ENCODE results near the gene IL16. TPM values are rescaled to one million over a fixed set of nuclear protein-coding genes. Genes with fewer than 3 reads are reported as not detected.

Gene IL16
- total RNA-seq, 2 experiments from 2014 or later: 76.0 to 81.3 TPM

- BruUV-seq (replicated peaks): no TSS peak
- ChIA-PET POLR2A (interaction anchor here (0.9 to 2.5 kb wide), 9 partner anchors 8 to 30 kb away, joined by 3 to 15 read pairs (median 6); partner anchors contain the start of gene STARD5), CTCF (ENCODE audit: unreplicated experiment) (interaction anchor here (1.2 to 2.6 kb wide), 3 partner anchors 11 to 30 kb away, joined by 3 to 10 read pairs (median 3); no protein-coding TSS in a partner anchor)
- peak overlapping the region; percentile 91 for H3K4me2 ChIP-seq (ENCODE audit: low read length)
- no peaks in the 10 kb centered on the region for H3K9me3 ChIP-seq (ENCODE audit: low read length)
- no peak for DNase-seq (ENCODE audit: low spot score)
- H3K9me2 ChIP-seq (ENCODE audit: insufficient read depth, low read length): no peaks in the 10 kb centered on the region
- intact Hi-C loops (cut with micrococcal nuclease; ENCODE audit: unreplicated experiment): loop anchor here (1.0 to 10.0 kb wide), 3 partner anchors 20 to 748 kb away; partner anchors contain the start of genes MEX3B and STARD5
- peaks cover 73% of the 10 kb centered on the region for H3K4me1 ChIP-seq (ENCODE audit: insufficient read depth, low read length, poor library complexity, severe bottlenecking)
- H4K20me1 ChIP-seq (ENCODE audit: insufficient read depth, low read length): peaks cover 15% of the 10 kb centered on the region; the same call in 1 of the 2 replicates
- TF ChIP-seq EZH2phosphoT487 (IDR thresholded peaks at IDR 0.05; ENCODE audit: borderline replicate concordance, low read depth, low read length) (no peak), CTCF (conservative IDR thresholded peaks at IDR 0.05; ENCODE audit: low read length) (no peak)
- no peak overlapping the region for H2AFZ ChIP-seq (ENCODE audit: low read length)
- H3K27ac ChIP-seq (ENCODE audit: low read depth, low read length, poor library complexity, severe bottlenecking): peak overlapping the region; percentile 98
- H3K4me3 ChIP-seq (ENCODE audit: low read depth, low read length, poor library complexity, severe bottlenecking): peak overlapping the region; percentile 92
- peaks cover 55% of the 10 kb centered on the region for H3K79me2 ChIP-seq (ENCODE audit: insufficient read depth, low read depth, low read length)
- peaks cover 48% of the 10 kb centered on the region for H3K36me3 ChIP-seq (ENCODE audit: insufficient read depth, low read length)
Observed at GRCh38 chr15:81297147-81297572, 100.5 kb downstream of the IL16 start.

GRCh38 chr15:81297603-81298575, 101.2 kb downstream of the IL16 start:
- H3K4me2 ChIP-seq (ENCODE audit: low read length): peak overlapping the region; percentile 91
- peak overlapping the region; percentile 92 for H3K4me3 ChIP-seq (ENCODE audit: low read depth, low read length, poor library complexity, severe bottlenecking)
- H4K20me1 ChIP-seq (ENCODE audit: insufficient read depth, low read length): peaks cover 23% of the 10 kb centered on the region; the same call in 1 of the 2 replicates
- DNase-seq (ENCODE audit: low spot score): no peak
- peaks cover 73% of the 10 kb centered on the region for H3K4me1 ChIP-seq (ENCODE audit: insufficient read depth, low read length, poor library complexity, severe bottlenecking)
- no peak for TF ChIP-seq CTCF (conservative IDR thresholded peaks at IDR 0.05; ENCODE audit: low read length)
- TF ChIP-seq EZH2phosphoT487 (IDR thresholded peaks at IDR 0.05; ENCODE audit: borderline replicate concordance, low read depth, low read length): no peak
- peaks cover 61% of the 10 kb centered on the region for H3K79me2 ChIP-seq (ENCODE audit: insufficient read depth, low read depth, low read length)
- no peaks in the 10 kb centered on the region for H3K9me3 ChIP-seq (ENCODE audit: low read length)
- no peak overlapping the region for H2AFZ ChIP-seq (ENCODE audit: low read length)
- ChIA-PET CTCF (ENCODE audit: unreplicated experiment) (no interaction called here), POLR2A (interaction anchor here (0.9 to 2.5 kb wide), 5 partner anchors 10 to 30 kb away, joined by 3 to 7 read pairs (median 3); partner anchors contain the start of gene STARD5)
- intact Hi-C loops (cut with micrococcal nuclease; ENCODE audit: unreplicated experiment): loop anchor here (1.0 to 10.0 kb wide), 3 partner anchors 19 to 747 kb away; partner anchors contain the start of genes MEX3B and STARD5
- H3K9me2 ChIP-seq (ENCODE audit: insufficient read depth, low read length): no peaks in the 10 kb centered on the region
- H3K36me3 ChIP-seq (ENCODE audit: insufficient read depth, low read length): peaks cover 55% of the 10 kb centered on the region
- peak overlapping the region; percentile 98 for H3K27ac ChIP-seq (ENCODE audit: low read depth, low read length, poor library complexity, severe bottlenecking)
- BruUV-seq (replicated peaks): no TSS peak

Data from OCI-LY7 (cell line).